Activated T-helper 9 cell treated with anti-CD3 and anti-CD28 coated beads, Interleukin-2, amount 50 U/mL, for 16 hours (primary cell): Measurements from ENCODE around the gene UMAD1.
"Not testable (repeated sequence)": the region's sequence is repeated elsewhere in the genome, so short reads cannot be mapped to it uniquely, and the experiment has no call there.

Source experiments
- DNase-seq: peaks from one replicate; pipeline ENCODE4 v3.0.0-alpha.2; 2020; ENCODE audit warnings: low read depth

Gene UMAD1

GRCh38 chr7:7798510-7798909, 158.0 kb downstream of the UMAD1 start:
- no peak for DNase-seq

GRCh38 chr7:7799138-7799537, 158.6 kb downstream of the UMAD1 start:
- no peak for DNase-seq

GRCh38 chr7:7802531-7802930, 162.0 kb downstream of the UMAD1 start:
- DNase-seq, result no peak

GRCh38 chr7:7803715-7804178, 163.2 kb downstream of the UMAD1 start:
- DNase-seq, result no peak

- not testable (repeated sequence) for DNase-seq
Observed at GRCh38 chr7:7804822-7805221, 164.3 kb downstream of the UMAD1 start.

- DNase-seq, result no peak
Observed at GRCh38 chr7:7805511-7806153, 165.1 kb downstream of the UMAD1 start.

- no peak for DNase-seq
Observed at GRCh38 chr7:7808156-7808555, 167.6 kb downstream of the UMAD1 start.

GRCh38 chr7:7808626-7809025, 168.1 kb downstream of the UMAD1 start:
- DNase-seq, result no peak

- no peak for DNase-seq
Observed at GRCh38 chr7:7810380-7810779, 169.8 kb downstream of the UMAD1 start.

GRCh38 chr7:7810826-7811225, 170.3 kb downstream of the UMAD1 start:
- no peak for DNase-seq

- DNase-seq, result no peak
Observed at GRCh38 chr7:7812112-7812511, 171.6 kb downstream of the UMAD1 start.

- no peak for DNase-seq
Observed at GRCh38 chr7:7815395-7815794, 174.8 kb downstream of the UMAD1 start.

- no peak for DNase-seq
Observed at GRCh38 chr7:7816084-7816483, 175.5 kb downstream of the UMAD1 start.

GRCh38 chr7:7816816-7817536, 176.4 kb downstream of the UMAD1 start:
- DNase-seq, result no peak

- DNase-seq, result no peak
Observed at GRCh38 chr7:7817748-7818147, 177.2 kb downstream of the UMAD1 start.

- DNase-seq, result not testable (repeated sequence)
Observed at GRCh38 chr7:7818179-7818578, 177.6 kb downstream of the UMAD1 start.

GRCh38 chr7:7819442-7820247, 179.1 kb downstream of the UMAD1 start:
- no peak for DNase-seq

- DNase-seq, result no peak
Observed at GRCh38 chr7:7820409-7820808, 179.9 kb downstream of the UMAD1 start.

GRCh38 chr7:7820939-7821338, 180.4 kb downstream of the UMAD1 start:
- DNase-seq, result no peak

- DNase-seq, result no peak
Observed at GRCh38 chr7:7821517-7821916, 181.0 kb downstream of the UMAD1 start.

- DNase-seq, result not testable (repeated sequence)
Observed at GRCh38 chr7:7825294-7825693, 184.7 kb downstream of the UMAD1 start.

GRCh38 chr7:7829667-7830066, 189.1 kb downstream of the UMAD1 start:
- DNase-seq, result no peak
